Esophagus squamous epithelium (tissue), 4 donors: ENCODE measurements around the gene ZFP62.

Source experiments
- CTCF ChIP-seq, 6 experiments: fragments of 450-650 bp in 4 of 6; fragments of 200-600 bp in 2 of 6; sonication (generic) in 2 of 6; IDR thresholded peaks; one replicate each; pipeline ENCODE4 v1.5.1; 2016 to 2019; ENCODE audit warnings: antibody characterized with exemption in 6 of 6, mild to moderate bottlenecking in 4 of 6, moderate library complexity in 4 of 6
- POLR2A ChIP-seq, 4 donors: fragments of 450-650 bp; IDR thresholded peaks; one replicate each; pipeline ENCODE4 v1.6.1; 2017; ENCODE audit warnings: antibody characterized with exemption in 4 of 4, mild to moderate bottlenecking in 4 of 4, moderate library complexity in 3 of 4

GRCh38 chr5:180801596-180802324 lies 59.3 kb downstream of the ZFP62 start:
- TF ChIP-seq CTCF (IDR thresholded peaks at IDR 0.05), result no peak
- no peak for TF ChIP-seq POLR2A (IDR thresholded peaks at IDR 0.05)
